ENCODE data around the gene WDR93. TPM values are rescaled to one million over a fixed set of nuclear protein-coding genes. Genes with fewer than 3 reads are reported as not detected.

Gene WDR93
- polyA plus RNA-seq, 2 of the 4 experiments (the other 2 are of a cell fraction), result 0.10 to 0.26 TPM

DNA sequence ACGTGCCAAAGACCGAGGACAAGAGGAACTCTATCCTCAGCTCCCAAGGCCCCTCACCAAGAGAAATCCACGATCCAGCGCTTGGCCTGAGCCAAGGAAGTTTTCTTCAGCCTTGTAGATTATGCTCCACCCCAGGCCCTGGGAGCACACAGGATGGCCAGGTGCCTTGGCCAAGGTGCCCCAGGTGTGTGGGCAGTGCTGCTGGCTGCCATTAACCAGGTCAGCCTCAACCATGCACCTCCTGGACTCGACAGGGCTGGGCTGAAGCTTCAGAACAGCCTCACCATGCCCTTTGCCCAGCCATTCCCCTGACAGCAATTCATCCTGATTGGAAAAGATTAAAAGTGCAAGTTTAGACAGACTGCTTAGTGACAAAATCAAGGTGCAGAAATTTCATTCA, 71.3 kb downstream of the WDR93 start:
- POLR2A ChIA-PET, result interaction anchor here (1.7 kb wide), 1 partner anchor 12 kb away, joined by 9 read pairs; the partner anchor contains the start of gene MESP1
- 75% methylated on average over 5 of the region's 5 CpGs for WGBS (ENCODE audit: missing lambda C conversion rate)
- Histone ChIP-seq H3K4me1 (0 out of 3 replicates have a peak, but pooled peaks cover 3% of the 10 kb centered on the region), H3K4me2 (no peak overlapping the region), H3K27ac (peak overlapping the region in 1 of 2 experiments; percentile 49; a peak in 1 of 6 replicates), H3K9me3 (no peaks in the 10 kb centered on the region), H3K4me3 (no peak overlapping the region)
- TF ChIP-seq ZSCAN20 (CRISPR knock-in tag; IDR thresholded peaks at IDR 0.05) (no peak), EP300 (IDR thresholded peaks at IDR 0.05) (no peak), POLR2AphosphoS2 (conservative IDR thresholded peaks at IDR 0.05; ENCODE audit: low read length) (no peak), CBX2 (IDR thresholded peaks at IDR 0.05; ENCODE audit: borderline replicate concordance, low read depth) (no peak)
- TF ChIP-seq, protein P1, sequence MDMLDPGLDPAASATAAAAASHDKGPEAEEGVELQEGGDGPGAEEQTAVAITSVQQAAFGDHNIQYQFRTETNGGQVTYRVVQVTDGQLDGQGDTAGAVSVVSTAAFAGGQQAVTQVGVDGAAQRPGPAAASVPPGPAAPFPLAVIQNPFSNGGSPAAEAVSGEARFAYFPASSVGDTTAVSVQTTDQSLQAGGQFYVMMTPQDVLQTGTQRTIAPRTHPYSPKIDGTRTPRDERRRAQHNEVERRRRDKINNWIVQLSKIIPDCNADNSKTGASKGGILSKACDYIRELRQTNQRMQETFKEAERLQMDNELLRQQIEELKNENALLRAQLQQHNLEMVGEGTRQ (IDR thresholded peaks at IDR 0.05), result no peak
- TF ChIP-seq, protein P2, sequence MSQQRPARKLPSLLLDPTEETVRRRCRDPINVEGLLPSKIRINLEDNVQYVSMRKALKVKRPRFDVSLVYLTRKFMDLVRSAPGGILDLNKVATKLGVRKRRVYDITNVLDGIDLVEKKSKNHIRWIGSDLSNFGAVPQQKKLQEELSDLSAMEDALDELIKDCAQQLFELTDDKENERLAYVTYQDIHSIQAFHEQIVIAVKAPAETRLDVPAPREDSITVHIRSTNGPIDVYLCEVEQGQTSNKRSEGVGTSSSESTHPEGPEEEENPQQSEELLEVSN (IDR thresholded peaks at IDR 0.05; ENCODE audit: borderline replicate concordance, low read depth), result no peak
- no peak for FAIRE-seq
- no peak for ATAC-seq
- CTCF ChIA-PET, result interaction anchor here (0.7 to 17.7 kb wide), 31 partner anchors 11 to 324 kb away, joined by 3 to 491 read pairs (median 17); partner anchors contain the start of genes AP3S2, ARPIN, MESP1 and MESP2
- no peak for DNase-seq (ENCODE audit: low read depth in 1 of 2, low spot score in 1 of 2)

DNA sequence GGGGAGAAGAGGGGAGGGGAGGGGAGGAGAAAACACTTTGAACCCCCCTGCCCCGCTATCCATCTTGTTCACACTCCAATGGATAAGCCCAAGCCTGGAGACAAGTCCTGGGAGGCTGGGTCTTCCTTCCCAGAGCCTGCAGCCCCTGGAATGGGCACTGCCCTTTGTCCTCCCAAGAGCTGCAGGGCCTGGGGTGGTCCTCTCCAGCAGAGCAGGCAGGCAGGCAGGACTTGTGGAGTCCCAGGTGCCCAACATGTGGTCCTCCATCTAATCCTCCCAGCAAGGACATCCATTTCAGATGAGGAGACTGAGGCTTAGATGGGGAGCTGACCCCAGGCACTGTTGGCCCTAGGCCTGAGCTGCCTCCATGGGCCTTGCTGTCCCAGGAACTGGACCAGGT, 75.1 kb downstream of the WDR93 start:
- DNase-seq (ENCODE audit: low read depth in 1 of 2, low spot score in 1 of 2) (no peak), ATAC-seq (peak in 1 of 2 experiments; percentile 10; a peak in 2 of 6 replicates), FAIRE-seq (no peak)
- H3K27ac ChIP-seq, result peak overlapping the region in 1 of 2 experiments; percentile 42; a peak in 1 of 6 replicates
- TF ChIP-seq, protein P2 (IDR thresholded peaks at IDR 0.05; ENCODE audit: borderline replicate concordance, low read depth), result no peak
- no peak for TF ChIP-seq GATA3 (IDR thresholded peaks at IDR 0.05; ENCODE audit: borderline replicate concordance)
- TF ChIP-seq HEYL (CRISPR knock-in tag; IDR thresholded peaks at IDR 0.05), result no peak
- TF ChIP-seq, protein P3, sequence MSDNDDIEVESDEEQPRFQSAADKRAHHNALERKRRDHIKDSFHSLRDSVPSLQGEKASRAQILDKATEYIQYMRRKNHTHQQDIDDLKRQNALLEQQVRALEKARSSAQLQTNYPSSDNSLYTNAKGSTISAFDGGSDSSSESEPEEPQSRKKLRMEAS (IDR thresholded peaks at IDR 0.05), result no peak
- TF ChIP-seq RNF2 (IDR thresholded peaks at IDR 0.05; ENCODE audit: borderline replicate concordance, low read depth), result no peak
- TF ChIP-seq RCOR1 (IDR thresholded peaks at IDR 0.05; ENCODE audit: low read depth, low read length), result no peak
- no peak for TF ChIP-seq CBX8 (IDR thresholded peaks at IDR 0.05)
- TF ChIP-seq PHF8 (IDR thresholded peaks at IDR 0.05; ENCODE audit: borderline replicate concordance, low read depth), result no peak
- no peak for TF ChIP-seq SREBF2 (IDR thresholded peaks at IDR 0.05)
- no peak for TF ChIP-seq CBX2 (IDR thresholded peaks at IDR 0.05; ENCODE audit: borderline replicate concordance, low read depth)
- TF ChIP-seq CHD2 (IDR thresholded peaks at IDR 0.05; ENCODE audit: low read length, partially characterized antibody), result no peak
- TF ChIP-seq HDAC2 (IDR thresholded peaks at IDR 0.05), result no peak
- no peak for TF ChIP-seq FOSL2 (IDR thresholded peaks at IDR 0.05)
- no peak for TF ChIP-seq FOSL2 (CRISPR knock-in tag; IDR thresholded peaks at IDR 0.05)
- TF ChIP-seq, protein P4, sequence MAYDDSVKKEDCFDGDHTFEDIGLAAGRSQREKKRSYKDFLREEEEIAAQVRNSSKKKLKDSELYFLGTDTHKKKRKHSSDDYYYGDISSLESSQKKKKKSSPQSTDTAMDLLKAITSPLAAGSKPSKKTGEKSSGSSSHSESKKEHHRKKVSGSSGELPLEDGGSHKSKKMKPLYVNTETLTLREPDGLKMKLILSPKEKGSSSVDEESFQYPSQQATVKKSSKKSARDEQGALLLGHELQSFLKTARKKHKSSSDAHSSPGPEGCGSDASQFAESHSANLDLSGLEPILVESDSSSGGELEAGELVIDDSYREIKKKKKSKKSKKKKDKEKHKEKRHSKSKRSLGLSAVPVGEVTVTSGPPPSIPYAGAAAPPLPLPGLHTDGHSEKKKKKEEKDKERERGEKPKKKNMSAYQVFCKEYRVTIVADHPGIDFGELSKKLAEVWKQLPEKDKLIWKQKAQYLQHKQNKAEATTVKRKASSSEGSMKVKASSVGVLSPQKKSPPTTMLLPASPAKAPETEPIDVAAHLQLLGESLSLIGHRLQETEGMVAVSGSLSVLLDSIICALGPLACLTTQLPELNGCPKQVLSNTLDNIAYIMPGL (CRISPR knock-in tag; IDR thresholded peaks at IDR 0.05; ENCODE audit: borderline replicate concordance), result no peak
- TF ChIP-seq, protein P5, sequence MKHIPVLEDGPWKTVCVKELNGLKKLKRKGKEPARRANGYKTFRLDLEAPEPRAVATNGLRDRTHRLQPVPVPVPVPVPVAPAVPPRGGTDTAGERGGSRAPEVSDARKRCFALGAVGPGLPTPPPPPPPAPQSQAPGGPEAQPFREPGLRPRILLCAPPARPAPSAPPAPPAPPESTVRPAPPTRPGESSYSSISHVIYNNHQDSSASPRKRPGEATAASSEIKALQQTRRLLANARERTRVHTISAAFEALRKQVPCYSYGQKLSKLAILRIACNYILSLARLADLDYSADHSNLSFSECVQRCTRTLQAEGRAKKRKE (CRISPR knock-in tag; IDR thresholded peaks at IDR 0.05; ENCODE audit: low read depth), result no peak
- no peak for TF ChIP-seq RAD21 (conservative IDR thresholded peaks at IDR 0.05 in 1 of 2, IDR thresholded peaks at IDR 0.05 in 1 of 2)
- no peak for TF ChIP-seq KDM1A (IDR thresholded peaks at IDR 0.05; ENCODE audit: low read depth)
- no peak for TF ChIP-seq POLR2AphosphoS2 (conservative IDR thresholded peaks at IDR 0.05; ENCODE audit: low read length)
- TF ChIP-seq ZSCAN20 (CRISPR knock-in tag; IDR thresholded peaks at IDR 0.05), result no peak
- CTCF ChIA-PET, result interaction anchor here (0.6 to 17.7 kb wide), 6 partner anchors 12 to 321 kb away, joined by 3 to 491 read pairs (median 8); no protein-coding TSS in a partner anchor
- no peak overlapping the region for H3K4me3 ChIP-seq
- WGBS (ENCODE audit: missing lambda C conversion rate), result 100% methylated on average over 1 of the region's 1 CpG
- no peak overlapping the region for H3K4me2 ChIP-seq
- 0 out of 3 replicates have a peak, but pooled peaks cover 10% of the 10 kb centered on the region for H3K4me1 ChIP-seq
- POLR2A ChIA-PET, result no interaction called here
- no peaks in the 10 kb centered on the region for H3K9me3 ChIP-seq

Measured in A549 (cell line).